GM19324 (cell line): ENCODE results near the gene ALOX15.
"Not testable (repeated sequence)": the region's sequence is repeated elsewhere in the genome, so short reads cannot be mapped to it uniquely, and the experiment has no call there.

Experiments
- ATAC-seq: cut with Tn5 transposase; IDR thresholded peaks from one replicate; pipeline ENCODE4 v1.9.1; 2021; ENCODE audit warnings: mild to moderate bottlenecking, moderate library complexity; ENCODE audit not compliant: unreplicated experiment, low FRiP score

ALOX15 gene

DNA sequence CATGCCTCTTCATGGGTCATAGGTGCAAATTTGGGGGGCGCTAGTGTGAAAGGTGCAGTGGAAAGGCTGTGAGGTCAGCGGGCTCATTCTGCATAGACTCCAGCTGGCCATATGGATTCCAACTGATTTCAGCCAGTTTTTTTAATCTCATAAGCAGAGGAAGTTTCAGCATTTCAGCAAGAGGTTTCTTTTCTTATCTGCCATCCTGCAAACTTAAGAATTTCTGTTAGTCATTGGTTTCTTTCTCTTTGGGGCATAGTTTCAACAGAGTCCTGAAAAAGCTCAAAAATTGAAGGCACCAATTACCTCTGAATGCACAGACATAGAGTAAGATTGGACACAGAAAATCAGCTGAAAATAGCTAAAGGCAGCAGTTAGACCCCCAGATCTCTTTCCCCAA, 16.2 kb upstream of the ALOX15 start:
- ATAC-seq = no peak

GRCh38 chr17:4655933-4656332, 14.5 kb upstream of the ALOX15 start:
- not testable (repeated sequence) for ATAC-seq

DNA sequence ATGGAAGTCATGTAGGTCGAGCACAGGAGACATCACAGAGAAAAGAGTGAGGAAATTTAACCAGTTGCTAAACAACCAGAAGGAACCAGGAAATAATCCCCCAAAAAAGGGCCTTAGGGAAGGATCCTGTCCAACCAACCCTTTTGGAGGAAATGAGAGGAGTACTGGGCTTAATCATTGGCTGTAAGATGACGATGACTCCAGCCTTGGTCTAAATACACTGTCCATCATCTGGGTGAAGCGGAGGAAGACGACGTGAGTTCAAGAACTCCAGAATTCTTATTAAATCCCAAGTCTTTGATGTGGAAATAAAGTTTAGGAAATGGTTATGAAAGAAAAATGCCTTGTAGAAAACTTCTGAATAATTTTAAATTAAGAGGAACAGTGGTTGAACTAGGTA, 11.5 kb upstream of the ALOX15 start:
- ATAC-seq = no peak

GRCh38 chr17:4648741-4649140, 7.3 kb upstream of the ALOX15 start:
- ATAC-seq = no peak

DNA sequence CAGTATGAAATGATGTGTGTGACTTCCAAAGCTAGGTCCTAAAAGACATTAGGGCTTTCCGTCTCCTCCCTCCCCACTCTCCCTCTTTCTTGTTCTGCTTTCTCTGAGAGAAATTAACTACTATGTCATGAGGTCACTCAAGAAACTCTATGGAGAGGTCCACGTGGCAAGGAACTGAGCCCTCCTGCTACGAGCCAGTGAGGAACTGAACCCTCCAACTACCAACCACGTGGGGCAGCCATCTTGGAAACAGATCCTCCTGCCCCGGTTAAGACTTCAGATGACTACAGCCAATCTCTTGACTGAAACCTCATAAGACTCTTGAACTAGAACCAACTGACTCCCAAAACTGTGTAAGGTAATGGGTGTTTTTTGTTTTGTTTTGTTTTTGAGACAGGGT, 4.2 kb upstream of the ALOX15 start:
- ATAC-seq = no peak

- ATAC-seq = no peak
These were observed 2.2 kb upstream of the ALOX15 start for GRCh38 chr17:4643676-4644075.

DNA sequence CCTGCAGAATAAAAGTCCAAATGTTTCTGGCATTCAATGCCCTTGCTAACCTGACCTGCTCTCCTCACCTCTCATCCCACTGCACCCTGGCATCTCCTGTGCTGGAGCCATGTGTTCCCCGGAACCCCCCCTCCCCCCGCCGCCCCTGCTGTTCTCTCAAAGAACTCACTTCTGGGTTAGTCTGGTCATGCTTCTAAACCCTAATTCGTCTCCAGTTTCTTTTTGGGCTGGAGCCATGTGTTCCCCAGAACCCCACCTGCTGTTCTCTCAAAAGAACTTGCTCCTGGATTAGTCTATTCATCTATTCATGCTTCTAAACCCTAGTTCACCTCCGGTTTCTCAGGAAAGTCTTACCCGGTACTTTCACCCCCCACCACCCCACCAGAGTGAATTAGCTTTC, 808 bp upstream of the ALOX15 start:
- ATAC-seq = no peak

GRCh38 chr17:4640569-4641188, 799 bp downstream of the ALOX15 start:
- not testable (repeated sequence) for ATAC-seq

DNA sequence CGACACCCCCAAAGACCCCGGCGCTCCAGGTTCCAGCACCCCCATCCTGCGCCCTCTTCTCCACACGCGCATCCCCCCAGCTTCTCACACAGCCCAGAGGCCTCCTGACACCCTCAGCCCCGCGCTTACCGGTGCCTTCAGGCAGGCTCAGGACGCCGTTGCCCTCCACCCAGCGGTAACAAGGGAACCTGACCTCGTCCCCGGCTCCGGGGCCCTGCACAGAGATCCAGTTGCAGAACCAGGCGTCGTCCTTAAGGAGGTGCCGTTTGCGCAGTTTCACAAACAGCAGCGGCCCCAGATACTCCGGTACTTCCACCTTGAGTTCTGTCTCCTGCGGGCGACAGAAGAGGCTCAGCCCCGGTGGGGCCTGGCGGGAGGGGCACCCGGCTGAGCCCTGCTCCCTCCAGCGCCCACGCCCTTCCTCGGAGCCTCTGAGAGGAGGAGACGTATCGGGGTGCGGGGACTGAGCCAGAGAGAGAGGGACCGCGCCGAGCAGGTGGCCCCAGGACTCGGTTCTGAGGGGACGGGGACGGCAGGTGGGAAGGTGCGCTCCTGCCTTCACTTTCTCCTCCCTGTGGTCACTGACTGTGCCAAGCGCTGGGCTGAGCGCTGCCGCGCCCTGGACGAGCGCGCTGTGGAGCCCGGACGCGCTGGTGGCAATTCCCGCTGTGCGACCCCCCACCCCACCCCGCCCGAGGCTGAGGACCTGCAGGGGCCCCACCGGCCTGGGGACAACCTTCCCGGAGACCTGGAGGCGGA, 2.0 kb downstream of the ALOX15 start:
- ATAC-seq = not testable (repeated sequence)

- not testable (repeated sequence) for ATAC-seq
These were observed 2.7 kb downstream of the ALOX15 start for GRCh38 chr17:4638766-4639165.

DNA sequence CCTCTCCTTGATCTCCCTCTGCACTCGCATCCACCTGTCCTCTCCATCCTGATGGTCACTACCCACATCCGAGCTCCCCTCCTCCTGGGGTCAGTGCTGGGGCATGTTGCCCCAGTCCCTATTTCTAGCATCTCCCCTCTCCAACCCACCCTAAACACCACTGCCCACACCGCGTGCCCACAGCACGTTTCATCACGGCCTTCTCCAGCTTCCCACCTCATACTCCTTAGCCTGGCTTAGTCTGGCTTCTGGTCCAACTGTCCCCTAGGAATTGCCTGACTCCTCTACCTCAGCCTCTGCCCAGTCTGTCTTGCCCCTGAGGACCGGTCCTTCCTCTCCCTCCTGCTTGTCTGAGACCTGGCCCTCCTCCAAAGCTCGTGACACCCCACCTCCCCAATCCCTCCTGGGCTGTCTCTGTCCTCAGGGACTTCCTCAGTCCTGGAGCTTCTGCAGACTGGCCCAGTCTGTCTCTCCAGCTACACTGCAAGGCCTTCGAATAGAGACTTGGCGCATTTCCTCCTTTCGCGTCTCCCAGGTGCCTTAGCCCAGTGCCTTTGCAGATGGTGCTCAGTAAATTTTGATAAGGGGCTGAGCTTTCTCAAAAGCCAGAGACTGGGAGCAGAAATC, 4.9 kb downstream of the ALOX15 start:
- no peak for ATAC-seq

DNA sequence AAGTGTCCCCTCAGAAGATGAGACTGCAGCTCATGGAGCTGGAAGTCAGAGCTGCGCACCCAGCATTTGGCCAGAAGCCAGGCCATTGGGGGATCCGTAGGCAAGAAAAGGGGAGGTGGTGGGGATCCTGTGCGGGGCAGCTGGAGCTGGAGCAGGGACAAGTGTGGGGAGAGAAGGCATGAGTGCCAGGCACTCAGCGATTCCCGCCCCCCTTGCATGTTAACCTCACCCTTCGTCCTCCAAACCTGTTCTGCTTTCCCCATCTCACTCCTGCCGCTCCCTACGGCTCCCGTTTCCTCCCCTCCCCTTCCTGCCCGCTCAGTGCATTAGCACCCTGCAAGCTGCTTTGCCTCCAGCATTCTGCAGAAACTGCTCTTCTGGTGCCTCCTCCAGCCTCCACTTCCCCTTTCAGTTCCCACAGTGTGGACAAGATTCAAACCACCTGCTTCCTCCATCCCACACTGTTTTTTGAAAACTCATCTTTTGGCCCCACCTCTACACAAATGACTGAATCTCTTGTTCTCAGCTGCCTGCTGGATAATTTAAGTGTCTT, 5.6 kb downstream of the ALOX15 start:
- ATAC-seq = no peak

DNA sequence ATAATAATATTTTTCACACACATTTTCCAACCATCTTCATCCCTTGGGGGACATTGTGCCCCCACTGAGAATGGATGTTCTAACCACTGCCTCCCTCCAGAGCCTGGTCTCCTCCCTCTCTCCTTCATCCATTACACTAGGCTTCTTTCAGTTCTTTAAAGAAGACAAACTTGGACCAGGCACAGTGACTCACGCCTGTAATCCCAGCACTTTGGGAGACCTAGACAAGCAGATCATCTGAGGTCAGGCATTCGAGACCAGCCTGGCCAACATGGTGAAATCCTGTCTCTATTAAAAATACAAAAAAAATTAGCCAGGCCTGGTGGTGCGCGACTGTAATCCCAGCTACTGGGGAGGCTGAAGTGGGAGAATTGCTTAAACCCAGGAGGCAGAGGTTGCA, 6.5 kb downstream of the ALOX15 start:
- ATAC-seq = no peak

DNA sequence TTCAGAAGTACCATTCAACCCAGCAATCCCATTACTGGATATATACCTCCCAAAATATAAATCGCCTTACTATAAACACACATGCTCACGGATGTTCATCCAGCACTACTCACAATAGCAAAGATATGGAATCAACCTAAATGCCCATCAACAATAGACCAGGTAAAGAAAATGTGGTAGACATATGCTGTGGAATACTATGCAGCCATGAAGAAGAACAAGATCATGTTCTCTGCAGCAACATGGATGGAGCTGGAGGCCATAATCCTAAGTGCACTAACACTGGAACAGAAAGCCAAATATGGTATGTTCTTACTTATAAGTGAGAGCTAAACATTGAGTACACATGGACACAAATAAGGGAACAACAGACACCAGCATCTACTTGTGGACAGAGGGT, 7.8 kb downstream of the ALOX15 start:
- ATAC-seq = no peak

DNA sequence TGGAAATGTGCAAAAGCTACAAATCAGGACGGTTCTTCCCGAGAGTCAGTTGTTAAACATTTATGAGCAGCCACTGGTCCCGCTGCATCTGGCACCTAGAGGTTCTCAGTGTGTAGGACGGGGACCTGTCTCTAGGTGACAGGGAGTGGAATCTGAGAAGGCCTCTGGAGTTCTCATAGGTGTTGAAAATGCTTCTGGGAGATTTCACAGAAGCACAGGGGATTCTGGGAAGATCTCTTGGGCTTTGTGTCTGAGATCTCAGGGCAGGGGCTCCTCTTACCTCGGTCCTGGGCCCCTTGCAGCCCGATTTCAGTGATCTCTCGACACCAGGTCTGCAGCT, 8.9 kb downstream of the ALOX15 start:
- ATAC-seq = no peak

DNA sequence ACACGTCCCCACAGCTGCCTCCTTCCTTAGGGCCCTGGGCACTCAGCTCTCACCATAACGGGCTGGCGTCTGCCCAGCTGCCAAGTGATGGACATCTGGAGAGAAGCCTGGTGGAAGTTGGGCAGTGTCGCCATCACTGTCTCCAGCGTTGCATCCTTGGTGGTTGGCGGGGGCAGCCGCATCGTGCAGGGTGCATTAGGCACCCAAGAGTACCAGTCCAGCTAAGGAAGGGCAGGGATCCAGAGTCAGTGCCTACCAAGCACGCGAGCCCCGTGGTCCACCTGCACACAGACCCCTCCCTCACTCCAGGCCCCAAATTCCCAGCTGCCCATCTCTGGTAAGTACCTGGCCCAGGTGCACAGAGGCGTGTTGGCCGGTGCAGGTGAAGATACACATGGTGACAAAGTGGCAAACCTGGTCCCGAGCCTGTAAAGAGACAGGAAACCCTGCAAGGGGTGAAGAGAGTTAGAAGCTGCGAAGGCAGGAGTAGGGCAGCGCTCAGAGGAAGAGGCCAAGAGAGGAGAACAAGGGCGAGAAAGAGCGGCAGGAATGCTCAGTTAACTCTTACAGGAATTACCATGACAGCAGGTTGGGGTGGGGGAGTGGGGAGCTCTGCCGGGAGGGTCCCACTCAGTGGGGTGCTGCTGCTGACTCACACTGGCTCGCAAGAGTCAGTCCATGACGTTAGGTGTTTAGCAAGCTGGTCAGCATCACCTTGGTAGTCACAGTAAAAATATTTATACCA, 9.5 kb downstream of the ALOX15 start:
- no peak for ATAC-seq

- ATAC-seq = no peak
These were observed 10.0 kb downstream of the ALOX15 start for GRCh38 chr17:4631431-4631830.

DNA sequence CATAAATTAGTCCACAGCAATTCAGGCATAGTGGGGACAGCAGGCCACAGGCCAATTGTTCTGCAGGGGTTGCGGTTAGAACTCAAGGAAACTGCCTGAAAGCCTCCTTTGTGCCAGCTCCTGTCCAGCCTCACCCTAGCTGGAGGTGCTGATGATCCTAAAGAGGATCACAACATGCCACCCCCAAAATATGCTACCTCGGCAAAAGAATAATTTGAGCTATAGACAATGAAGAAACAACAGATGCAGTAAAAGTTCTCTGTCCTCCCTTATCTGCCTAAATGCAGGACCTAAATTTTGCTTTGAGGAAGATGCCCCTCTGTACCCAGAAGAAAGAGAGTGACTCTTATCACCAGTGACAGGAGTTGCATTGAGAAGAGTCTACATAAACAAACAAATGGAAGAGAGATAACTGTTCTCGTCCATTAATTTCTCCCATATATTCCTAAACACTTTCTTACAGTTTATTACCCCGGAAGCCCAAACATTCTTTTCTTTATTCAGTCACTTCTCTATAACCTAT, 14.7 kb downstream of the ALOX15 start:
- ATAC-seq = no peak

- no peak for ATAC-seq
These were observed 16.3 kb downstream of the ALOX15 start for GRCh38 chr17:4625181-4625617.

GRCh38 chr17:4624451-4624911, 17.0 kb downstream of the ALOX15 start:
- not testable (repeated sequence) for ATAC-seq

DNA sequence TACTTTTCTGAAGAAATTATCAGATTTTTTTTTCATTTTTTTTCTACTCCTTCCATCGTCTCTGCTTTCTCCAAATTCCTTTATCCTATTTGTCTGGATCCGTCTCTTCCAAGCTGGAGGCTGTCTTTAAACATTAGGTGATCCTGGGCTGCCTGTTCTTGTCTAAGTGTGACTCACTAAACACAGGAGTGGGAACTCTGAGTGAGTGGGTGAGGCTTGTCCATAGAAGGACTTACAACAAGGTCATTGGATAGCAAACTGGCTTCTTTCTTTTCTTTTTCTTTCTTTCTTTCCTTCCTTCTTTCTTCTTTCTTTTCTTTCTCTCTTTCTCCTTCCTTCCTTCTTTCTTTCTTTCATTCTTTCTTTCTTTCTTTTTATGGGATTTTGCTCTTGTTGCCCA, 18.2 kb downstream of the ALOX15 start:
- ATAC-seq = no peak
